Progenitor cell of endocrine pancreas (in vitro differentiated cells): ENCODE data around the gene MYO1E. TPM values are rescaled to one million over a fixed set of nuclear protein-coding genes. Genes with fewer than 3 reads are reported as not detected.

Source experiments
- DNase-seq: peaks from one replicate; pipeline ENCODE4 v3.0.0; 2021; ENCODE audit warnings: low spot score; ENCODE audit not compliant: unreplicated experiment
- H3K27ac Mint-ChIP-seq: 2 replicates; pipeline ENCODE4 v1.8.0; 2021; ENCODE audit warnings: mild to moderate bottlenecking, moderate library complexity, mixed read lengths
- H3K27me3 Mint-ChIP-seq: 2 replicates; pipeline ENCODE4 v1.8.0; 2021; ENCODE audit warnings: mixed read lengths
- H3K36me3 Mint-ChIP-seq: 2 replicates; pipeline ENCODE4 v1.8.0; 2022; ENCODE audit warnings: mixed read lengths; ENCODE audit not compliant: insufficient read depth
- H3K4me1 Mint-ChIP-seq: 2 replicates; pipeline ENCODE4 v1.8.0; 2021; ENCODE audit warnings: low read depth, mixed read lengths
- H3K4me3 Mint-ChIP-seq: 2 replicates; pipeline ENCODE4 v1.8.0; 2021; ENCODE audit warnings: low read depth, mild to moderate bottlenecking, moderate library complexity, mixed read lengths
- H3K9me3 Mint-ChIP-seq: 2 replicates; pipeline ENCODE4 v1.8.0; 2021; ENCODE audit warnings: low read depth, mixed read lengths
- total RNA-seq: library from RNA; stranded (reverse); gene quantifications from 2 replicates; pipeline ENCODE4 v1.2.1, GENCODE V29; 2021
- TF ChIP-seq, protein P1 (sequence below): fragments of 200-600 bp; sonication (generic); IDR thresholded peaks from one replicate; pipeline ENCODE4 v1.5.0; 2021; ENCODE audit warnings: antibody characterized with exemption, mild to moderate bottlenecking; ENCODE audit not compliant: unreplicated experiment

The MYO1E gene
- total RNA-seq, 1 donor from 2014 or later = 40.4 TPM

- no peaks in the 10 kb centered on the region for H3K9me3 Mint-ChIP-seq
Observed at GRCh38 chr15:59255680-59256336, 116.9 kb downstream of the MYO1E start.

GRCh38 chr15:59252137-59252536 lies 120.5 kb downstream of the MYO1E start:
- H3K4me3 Mint-ChIP-seq = no peak overlapping the region
- no peaks in the 10 kb centered on the region for H3K27me3 Mint-ChIP-seq
- H3K36me3 Mint-ChIP-seq = no peaks in the 10 kb centered on the region
- TF ChIP-seq, protein P1, sequence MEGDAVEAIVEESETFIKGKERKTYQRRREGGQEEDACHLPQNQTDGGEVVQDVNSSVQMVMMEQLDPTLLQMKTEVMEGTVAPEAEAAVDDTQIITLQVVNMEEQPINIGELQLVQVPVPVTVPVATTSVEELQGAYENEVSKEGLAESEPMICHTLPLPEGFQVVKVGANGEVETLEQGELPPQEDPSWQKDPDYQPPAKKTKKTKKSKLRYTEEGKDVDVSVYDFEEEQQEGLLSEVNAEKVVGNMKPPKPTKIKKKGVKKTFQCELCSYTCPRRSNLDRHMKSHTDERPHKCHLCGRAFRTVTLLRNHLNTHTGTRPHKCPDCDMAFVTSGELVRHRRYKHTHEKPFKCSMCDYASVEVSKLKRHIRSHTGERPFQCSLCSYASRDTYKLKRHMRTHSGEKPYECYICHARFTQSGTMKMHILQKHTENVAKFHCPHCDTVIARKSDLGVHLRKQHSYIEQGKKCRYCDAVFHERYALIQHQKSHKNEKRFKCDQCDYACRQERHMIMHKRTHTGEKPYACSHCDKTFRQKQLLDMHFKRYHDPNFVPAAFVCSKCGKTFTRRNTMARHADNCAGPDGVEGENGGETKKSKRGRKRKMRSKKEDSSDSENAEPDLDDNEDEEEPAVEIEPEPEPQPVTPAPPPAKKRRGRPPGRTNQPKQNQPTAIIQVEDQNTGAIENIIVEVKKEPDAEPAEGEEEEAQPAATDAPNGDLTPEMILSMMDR = no peak
- DNase-seq = no peak
- no peaks in the 10 kb centered on the region for H3K4me1 Mint-ChIP-seq
- H3K9me3 Mint-ChIP-seq = no peaks in the 10 kb centered on the region
- H3K27ac Mint-ChIP-seq = no peak overlapping the region

More at GRCh38 chr15:59255680-59256336, 116.9 kb downstream of the MYO1E start:
- Mint-ChIP-seq H3K36me3 (no peaks in the 10 kb centered on the region), H3K4me3 (no peak overlapping the region), H3K4me1 (peaks cover 5% of the 10 kb centered on the region), H3K27me3 (no peaks in the 10 kb centered on the region), H3K27ac (no peak overlapping the region)
- no peak for DNase-seq
- TF ChIP-seq, protein P1 = no peak

GRCh38 chr15:59251001-59251845 lies 121.4 kb downstream of the MYO1E start:
- no peak for DNase-seq
- Mint-ChIP-seq H3K36me3 (no peaks in the 10 kb centered on the region), H3K27me3 (no peaks in the 10 kb centered on the region), H3K4me3 (no peak overlapping the region), H3K9me3 (no peaks in the 10 kb centered on the region), H3K4me1 (no peaks in the 10 kb centered on the region), H3K27ac (no peak overlapping the region)
- TF ChIP-seq, protein P1 = no peak

DNA sequence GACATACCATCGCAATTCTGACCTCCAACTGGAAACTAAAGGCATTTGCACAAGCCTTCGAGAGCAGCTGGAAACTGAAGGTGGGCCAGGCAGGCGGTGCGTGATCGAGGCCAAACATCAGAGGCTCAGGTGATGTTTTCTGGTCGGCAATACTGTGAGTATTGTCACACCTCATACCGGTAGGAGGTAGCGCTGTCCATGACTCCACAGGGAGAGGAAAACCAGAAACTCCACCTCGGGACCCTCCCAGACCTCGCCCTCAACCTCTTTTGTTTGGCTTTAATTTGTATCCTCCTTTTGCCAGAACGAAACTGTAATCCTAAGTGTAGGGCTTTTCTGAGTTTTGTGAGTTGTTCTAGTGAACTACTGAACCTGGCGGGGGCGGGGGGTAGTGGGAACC lies 122.4 kb downstream of the MYO1E start:
- no peaks in the 10 kb centered on the region for H3K4me1 Mint-ChIP-seq
- no peak overlapping the region for H3K4me3 Mint-ChIP-seq
- no peaks in the 10 kb centered on the region for H3K27me3 Mint-ChIP-seq
- no peak for DNase-seq
- H3K36me3 Mint-ChIP-seq = no peaks in the 10 kb centered on the region
- peak overlapping the region; percentile 77 for H3K27ac Mint-ChIP-seq
- TF ChIP-seq, protein P1 = no peak
- H3K9me3 Mint-ChIP-seq = no peaks in the 10 kb centered on the region

GRCh38 chr15:59249816-59250215 lies 122.9 kb downstream of the MYO1E start:
- H3K27me3 Mint-ChIP-seq = no peaks in the 10 kb centered on the region
- no peaks in the 10 kb centered on the region for H3K9me3 Mint-ChIP-seq
- no peak for DNase-seq
- no peak overlapping the region for H3K4me3 Mint-ChIP-seq
- no peaks in the 10 kb centered on the region for H3K4me1 Mint-ChIP-seq
- no peaks in the 10 kb centered on the region for H3K36me3 Mint-ChIP-seq
- H3K27ac Mint-ChIP-seq = peak overlapping the region; percentile 77
- TF ChIP-seq, protein P1 = no peak
